ACC112 (cell line): Measurements from ENCODE around the gene ETV3L.

Experiments used
- H2AFZ ChIP-seq: fragments of 200-600 bp; sonication (generic); one replicate; pipeline ENCODE4 v1.6.0; 2017; ENCODE audit warnings: antibody characterized with exemption, low read length; ENCODE audit not compliant: unreplicated experiment
- H3K27ac ChIP-seq: fragments of 200-600 bp; sonication (generic); 2 replicates; pipeline ENCODE4 v1.5.1; 2014; ENCODE audit warnings: low read depth, mild to moderate bottlenecking, antibody characterized with exemption, low read length, moderate library complexity
- H3K27me3 ChIP-seq: fragments of 200-600 bp; sonication (generic); 2 replicates; pipeline ENCODE4 v1.6.1; 2014; ENCODE audit warnings: mild to moderate bottlenecking, antibody characterized with exemption, low read length, moderate library complexity, mixed read lengths; ENCODE audit not compliant: insufficient read depth
- H3K36me3 ChIP-seq: fragments of 200-600 bp; sonication (generic); 2 replicates; pipeline ENCODE4 v1.6.1; 2016; ENCODE audit warnings: mild to moderate bottlenecking, antibody characterized with exemption, low read length, moderate library complexity, mixed read lengths; ENCODE audit not compliant: insufficient read depth
- H3K4me1 ChIP-seq: fragments of 200-600 bp; sonication (generic); one replicate; pipeline ENCODE4 v1.6.1; 2016; ENCODE audit warnings: low read length, mixed read lengths; ENCODE audit not compliant: insufficient read depth, unreplicated experiment, control insufficient read depth
- H3K4me3 ChIP-seq: fragments of 200-600 bp; sonication (generic); 2 replicates; pipeline ENCODE4 v1.5.1; 2014; ENCODE audit warnings: mild to moderate bottlenecking, low read depth, low read length
- H3K79me2 ChIP-seq: fragments of 200-600 bp; sonication (generic); one replicate; pipeline ENCODE4 v1.6.0; 2016; ENCODE audit warnings: low read length; ENCODE audit not compliant: control insufficient read depth, unreplicated experiment, insufficient read depth

ETV3L gene

DNA sequence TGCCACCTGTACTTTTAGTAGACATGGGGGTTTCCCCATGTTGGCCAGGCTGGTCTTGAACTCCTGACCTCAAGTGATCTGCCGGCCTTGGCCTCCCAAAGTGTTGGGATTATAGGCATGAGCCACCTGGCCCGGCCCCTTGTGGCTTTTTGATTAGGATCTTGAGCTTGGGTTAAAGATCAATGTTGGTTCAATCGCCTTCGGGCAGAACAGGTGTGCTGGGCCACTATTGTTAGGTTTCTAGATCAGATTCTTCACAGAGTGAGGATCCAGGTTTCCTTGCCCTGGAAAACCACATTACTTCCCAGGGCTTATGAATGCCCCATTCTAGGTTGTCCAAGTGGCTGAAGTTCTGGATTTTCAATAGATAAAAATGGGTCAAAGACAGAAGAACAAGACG, 32.5 kb upstream of the ETV3L start:
- H3K36me3 ChIP-seq = peaks cover 42% of the 10 kb centered on the region
- H3K27ac ChIP-seq = no peak overlapping the region
- H3K4me1 ChIP-seq = peaks cover 14% of the 10 kb centered on the region
- H3K27me3 ChIP-seq = no peaks in the 10 kb centered on the region
- H2AFZ ChIP-seq = no peak overlapping the region
- peaks cover 35% of the 10 kb centered on the region for H3K79me2 ChIP-seq
- H3K4me3 ChIP-seq = no peak overlapping the region

DNA sequence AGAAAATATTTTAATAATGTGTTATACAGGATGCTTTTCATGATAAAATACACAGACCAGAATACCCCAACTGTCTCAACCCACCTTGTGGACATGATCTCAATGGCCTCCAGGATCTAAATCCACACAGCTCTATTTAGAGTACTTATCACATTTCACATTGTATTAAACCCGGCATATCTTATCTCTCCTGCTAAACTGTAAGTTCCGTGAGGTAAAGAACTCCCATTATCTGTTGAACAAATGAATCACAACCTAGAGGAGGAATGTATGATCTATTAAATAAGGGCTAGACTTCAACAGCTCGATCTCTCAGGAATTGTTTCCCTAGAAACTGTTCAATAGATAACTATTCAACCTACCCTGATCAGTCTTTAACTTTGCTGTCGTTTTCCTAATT, 31.7 kb upstream of the ETV3L start:
- no peak overlapping the region for H3K4me3 ChIP-seq
- peaks cover 42% of the 10 kb centered on the region for H3K36me3 ChIP-seq
- peaks cover 8% of the 10 kb centered on the region for H3K4me1 ChIP-seq
- H3K79me2 ChIP-seq = peaks cover 27% of the 10 kb centered on the region
- no peaks in the 10 kb centered on the region for H3K27me3 ChIP-seq
- no peak overlapping the region for H2AFZ ChIP-seq
- no peak overlapping the region for H3K27ac ChIP-seq

DNA sequence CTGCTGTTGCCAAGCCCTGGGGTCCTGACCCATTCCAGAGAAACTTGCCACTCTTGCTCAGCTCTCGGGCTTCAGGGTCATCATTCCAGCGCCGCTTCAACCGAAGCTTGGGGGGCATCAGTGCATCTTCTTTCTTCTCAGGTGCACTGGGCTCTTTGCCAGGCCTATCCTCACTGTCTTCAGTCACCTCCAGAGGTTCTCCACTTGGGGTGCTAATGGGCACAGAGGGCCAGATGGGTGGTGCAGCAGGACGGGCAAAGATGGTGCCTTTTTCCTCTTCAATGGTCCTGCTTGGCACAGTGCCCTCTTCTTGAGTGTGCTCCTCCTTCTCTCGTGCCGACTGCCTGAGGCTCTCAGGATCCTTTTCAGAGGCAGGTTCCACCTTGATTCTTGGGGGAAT, 25.2 kb upstream of the ETV3L start:
- H3K79me2 ChIP-seq = no peaks in the 10 kb centered on the region
- no peaks in the 10 kb centered on the region; the same call in 1 of the 2 replicates for H3K36me3 ChIP-seq

DNA sequence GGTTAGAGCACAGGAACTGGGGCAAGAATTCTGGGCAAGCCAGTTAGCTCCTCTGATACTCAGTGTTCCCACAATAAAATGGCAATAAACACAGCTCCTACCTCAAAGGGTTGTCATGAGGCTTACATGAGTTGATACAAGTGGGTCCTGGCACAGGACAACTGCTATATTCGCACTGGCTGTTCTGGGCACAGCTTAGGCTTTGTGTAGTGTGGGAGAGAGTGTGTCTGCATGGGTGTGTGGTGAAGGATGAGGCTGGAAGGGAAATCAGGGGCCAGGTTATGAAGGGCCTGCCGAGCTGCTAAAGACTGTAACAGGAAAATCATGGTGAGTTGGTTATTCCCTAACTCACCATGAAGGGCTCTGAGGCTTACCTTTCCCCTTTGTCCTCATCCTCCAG, 19.8 kb upstream of the ETV3L start:
- 0 out of 2 replicates have a peak, but pooled peaks cover 3% of the 10 kb centered on the region for H3K27me3 ChIP-seq

More for the DNA sequence above, 25.2 kb upstream of the ETV3L start:
- Histone ChIP-seq H3K27ac (no peak overlapping the region), H3K4me1 (no peaks in the 10 kb centered on the region), H2AFZ (no peak overlapping the region), H3K27me3 (no peaks in the 10 kb centered on the region), H3K4me3 (no peak overlapping the region)

DNA sequence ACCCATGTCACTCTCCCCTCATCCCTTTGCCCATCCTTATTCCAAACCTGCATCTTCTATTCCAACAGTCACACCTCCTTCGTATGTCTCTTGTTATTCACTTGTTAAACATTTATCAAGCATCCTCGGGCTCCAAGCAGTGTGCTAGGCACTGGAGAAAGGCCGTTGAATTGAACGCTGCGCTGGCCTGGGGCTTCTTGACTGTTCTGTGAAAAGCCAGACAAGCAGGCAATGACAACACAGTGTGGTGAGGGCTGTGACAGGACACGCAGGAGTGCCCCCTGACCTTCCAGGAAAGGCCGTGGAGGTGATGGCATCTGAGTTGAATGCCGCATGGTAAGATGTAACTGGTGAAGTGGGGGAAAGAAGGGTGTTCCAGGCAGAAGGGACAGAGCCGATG, 19.4 kb upstream of the ETV3L start:
- H3K27ac ChIP-seq = no peak overlapping the region
- no peaks in the 10 kb centered on the region for H3K79me2 ChIP-seq
- H3K4me3 ChIP-seq = no peak overlapping the region
- H3K27me3 ChIP-seq = 0 out of 2 replicates have a peak, but pooled peaks cover 5% of the 10 kb centered on the region
- H3K4me1 ChIP-seq = no peaks in the 10 kb centered on the region
- H2AFZ ChIP-seq = no peak overlapping the region
- H3K36me3 ChIP-seq = no peaks in the 10 kb centered on the region

More for the DNA sequence above, 19.8 kb upstream of the ETV3L start:
- Histone ChIP-seq H3K4me1 (no peaks in the 10 kb centered on the region), H3K79me2 (no peaks in the 10 kb centered on the region), H3K36me3 (no peaks in the 10 kb centered on the region), H2AFZ (no peak overlapping the region), H3K27ac (no peak overlapping the region), H3K4me3 (no peak overlapping the region)

DNA sequence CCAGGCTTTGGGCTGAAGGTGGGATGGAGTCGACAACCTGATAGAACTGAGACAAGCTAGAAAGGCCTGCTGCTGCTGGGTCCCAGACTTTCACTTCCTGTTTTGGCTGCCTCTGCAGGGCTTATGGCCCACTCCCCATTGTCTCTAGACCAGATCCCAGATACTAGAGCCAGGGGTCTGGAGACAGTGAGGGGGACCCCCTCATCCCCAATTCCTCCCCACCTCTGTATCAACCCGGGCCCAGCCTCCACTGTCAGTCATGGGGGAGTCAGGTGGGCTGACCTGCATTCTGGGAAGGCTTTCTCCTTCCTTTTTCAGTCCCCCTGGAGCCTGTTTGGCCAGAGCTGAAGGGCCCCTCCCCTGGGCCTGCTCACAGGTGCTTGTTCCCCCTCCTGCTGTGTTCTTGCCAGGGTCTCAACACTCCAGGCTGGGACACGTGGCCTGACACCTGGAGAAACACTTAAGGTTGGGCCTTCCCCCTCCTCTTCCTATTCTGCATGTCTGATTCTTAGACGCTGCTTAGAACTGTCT, 18.0 kb upstream of the ETV3L start:
- no peaks in the 10 kb centered on the region for H3K36me3 ChIP-seq
- H3K27ac ChIP-seq = no peak overlapping the region
- H3K27me3 ChIP-seq = peaks cover 6% of the 10 kb centered on the region
- no peak overlapping the region for H3K4me3 ChIP-seq
- no peaks in the 10 kb centered on the region for H3K79me2 ChIP-seq
- no peak overlapping the region for H2AFZ ChIP-seq
- H3K4me1 ChIP-seq = no peaks in the 10 kb centered on the region

DNA sequence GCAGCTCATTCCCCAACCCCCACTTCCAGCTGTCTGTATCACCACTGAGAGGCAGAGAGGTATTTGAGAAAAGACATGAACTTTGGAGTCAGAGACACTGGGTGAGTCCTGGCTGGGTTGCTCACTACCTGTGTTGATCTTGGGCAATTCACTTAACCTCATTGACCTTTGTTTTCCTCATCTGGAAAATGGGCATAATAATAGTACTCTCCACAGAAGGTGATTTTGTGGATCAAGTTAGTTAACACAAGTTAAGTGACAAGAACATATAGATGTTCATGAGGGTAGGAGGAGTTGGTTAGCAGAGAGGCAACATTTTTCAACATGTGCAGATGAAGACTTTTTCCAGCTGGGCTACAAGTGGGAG, 17.1 kb upstream of the ETV3L start:
- Histone ChIP-seq H3K27me3 (peaks cover 13% of the 10 kb centered on the region), H2AFZ (no peak overlapping the region), H3K27ac (no peak overlapping the region), H3K4me3 (no peak overlapping the region), H3K36me3 (no peaks in the 10 kb centered on the region), H3K4me1 (no peaks in the 10 kb centered on the region), H3K79me2 (no peaks in the 10 kb centered on the region)

DNA sequence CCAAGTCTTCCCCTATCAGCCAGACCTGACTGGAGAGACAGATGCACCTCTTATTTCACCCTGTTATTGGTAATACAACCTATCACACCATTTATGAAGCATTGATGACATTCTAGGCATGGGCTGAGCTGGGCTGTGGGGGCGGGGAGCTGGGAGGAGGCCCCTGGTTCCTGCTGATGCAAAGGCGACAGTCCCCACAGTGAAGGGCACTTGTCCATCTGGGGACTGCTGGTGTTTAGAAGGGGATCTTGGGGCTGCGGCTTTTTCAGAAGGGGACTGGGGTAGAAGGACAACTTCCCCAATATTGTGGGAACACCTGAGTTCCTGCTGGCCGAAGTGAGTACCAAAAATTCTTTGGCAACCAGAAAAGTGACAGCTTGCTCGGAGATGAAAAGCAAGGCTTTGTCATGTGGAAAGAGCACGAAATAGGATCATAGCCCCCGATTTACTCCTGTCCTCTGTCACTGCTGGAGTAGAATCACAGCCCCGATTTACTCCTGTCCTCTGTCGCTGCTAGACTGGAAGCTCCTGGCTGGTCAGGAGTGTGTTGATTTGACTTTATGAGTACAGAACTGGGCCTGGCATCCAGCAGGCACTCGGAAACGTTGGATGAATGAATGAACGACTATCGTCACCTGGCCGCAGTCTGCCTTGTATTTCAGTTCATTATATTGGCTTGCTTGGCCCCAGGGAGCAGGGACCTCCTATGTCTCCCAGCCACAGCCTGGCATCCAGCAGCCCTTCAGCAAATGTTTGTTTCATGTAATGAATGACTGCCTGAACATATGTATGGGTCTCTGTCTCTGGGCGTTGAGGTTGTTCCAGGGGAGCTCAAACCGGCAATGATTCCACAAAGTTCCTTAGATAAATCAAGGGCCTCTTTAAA, 16.5 kb upstream of the ETV3L start:
- Histone ChIP-seq H3K4me1 (no peaks in the 10 kb centered on the region), H3K79me2 (no peaks in the 10 kb centered on the region)

DNA sequence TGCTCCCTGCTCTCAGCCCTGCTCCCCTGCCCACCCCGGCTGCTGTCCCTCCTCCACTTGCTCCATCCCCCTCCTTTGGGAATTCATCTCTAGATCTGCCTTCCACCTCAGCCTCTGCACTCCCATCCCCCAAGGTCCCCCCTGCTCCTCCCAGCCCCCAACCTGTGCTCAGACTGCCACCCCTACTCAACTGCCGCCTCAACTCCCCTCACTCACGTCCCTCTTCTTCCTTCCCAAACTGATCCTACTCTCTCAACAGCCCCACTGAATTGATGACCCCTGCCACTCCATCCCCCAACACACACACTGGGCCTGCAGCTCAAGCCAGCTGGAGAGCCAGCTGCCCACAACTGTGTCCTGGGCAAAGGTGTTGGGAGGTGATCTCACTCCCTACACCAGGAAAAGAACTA, 15.8 kb upstream of the ETV3L start:
- no peaks in the 10 kb centered on the region for H3K4me1 ChIP-seq
- H3K4me3 ChIP-seq = no peak overlapping the region
- H3K27ac ChIP-seq = no peak overlapping the region
- no peaks in the 10 kb centered on the region for H3K79me2 ChIP-seq
- no peak overlapping the region for H2AFZ ChIP-seq
- H3K36me3 ChIP-seq = no peaks in the 10 kb centered on the region
- peaks cover 13% of the 10 kb centered on the region for H3K27me3 ChIP-seq

More for the DNA sequence above, 16.5 kb upstream of the ETV3L start:
- H3K36me3 ChIP-seq = no peaks in the 10 kb centered on the region
- no peak overlapping the region for H3K27ac ChIP-seq
- no peak overlapping the region for H3K4me3 ChIP-seq
- peaks cover 13% of the 10 kb centered on the region for H3K27me3 ChIP-seq
- no peak overlapping the region for H2AFZ ChIP-seq

DNA sequence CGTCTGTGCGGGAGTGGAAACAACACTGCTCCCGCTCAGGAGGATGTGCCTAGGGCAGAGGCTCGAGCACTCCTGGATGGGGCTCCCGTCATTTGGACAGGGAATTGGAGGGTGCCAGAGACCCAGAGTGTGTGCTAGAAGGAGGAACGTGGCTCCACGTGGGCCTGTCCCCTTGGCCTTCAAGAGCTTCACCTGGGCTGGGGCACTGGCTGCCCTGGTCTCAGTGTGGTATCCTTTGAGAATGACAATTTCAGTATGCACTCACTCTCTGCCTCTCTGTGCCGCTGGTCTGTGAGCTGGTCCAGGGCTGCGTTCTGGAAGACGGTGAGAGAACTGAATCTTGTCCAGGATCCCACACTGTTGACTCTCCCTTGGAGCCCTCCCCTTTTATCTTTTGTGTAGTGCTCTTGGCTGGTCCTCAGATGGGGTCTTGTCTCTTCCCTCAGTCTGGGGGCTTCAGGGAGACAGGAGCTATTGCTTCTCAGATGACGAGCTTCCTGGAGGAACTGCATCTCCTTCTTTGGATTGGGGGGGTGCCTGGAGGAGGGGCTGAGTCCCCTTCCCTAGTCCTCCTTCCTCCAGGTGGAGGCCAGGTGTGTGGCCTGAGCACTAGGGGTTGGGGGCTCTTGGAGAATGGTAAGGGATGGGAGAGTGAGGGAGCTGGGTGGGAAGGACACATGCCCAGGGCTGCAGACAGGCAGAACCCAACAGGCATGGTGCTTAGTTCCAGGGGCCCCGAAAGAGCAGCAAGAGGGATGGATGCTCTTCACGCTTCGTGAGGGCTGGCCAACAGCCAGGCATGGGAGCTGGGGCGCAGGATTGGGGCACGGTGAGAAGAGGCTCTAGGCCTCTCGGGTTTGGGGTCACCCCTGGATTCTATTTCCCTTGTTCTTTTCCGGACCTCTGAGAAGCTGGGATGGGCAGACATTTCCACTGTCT, 14.8 kb upstream of the ETV3L start:
- Histone ChIP-seq H3K27ac (no peak overlapping the region), H3K4me3 (no peak overlapping the region), H3K4me1 (no peaks in the 10 kb centered on the region), H2AFZ (no peak overlapping the region), H3K36me3 (no peaks in the 10 kb centered on the region), H3K27me3 (peaks cover 13% of the 10 kb centered on the region), H3K79me2 (no peaks in the 10 kb centered on the region)
